D721Med (cell line): ENCODE data around the gene CABP4.
A peak's percentile ranks its signal among the peaks of the same experiment; 100 is the strongest.
"Not testable (repeated sequence)": the region's sequence is repeated elsewhere in the genome, so short reads cannot be mapped to it uniquely, and the experiment has no call there.

Source experiments
- DNase-seq: peaks from one replicate; pipeline ENCODE4 v3.0.0; 2011; ENCODE audit warnings: low spot score; ENCODE audit not compliant: insufficient read length
- FAIRE-seq: peaks from 2 replicates; lab custom pipeline; 2011; peaks lifted over from hg19 to GRCh38; lab: Jason Lieb, UNC
- TF ChIP-seq, protein P1 (sequence below): IDR thresholded peaks from 2 replicates; pipeline ENCODE4 v1.5.1; 2012; ENCODE audit warnings: mild to moderate bottlenecking, control low read depth; ENCODE audit not compliant: insufficient read depth; ENCODE audit errors: missing control alignments

The CABP4 gene

DNA sequence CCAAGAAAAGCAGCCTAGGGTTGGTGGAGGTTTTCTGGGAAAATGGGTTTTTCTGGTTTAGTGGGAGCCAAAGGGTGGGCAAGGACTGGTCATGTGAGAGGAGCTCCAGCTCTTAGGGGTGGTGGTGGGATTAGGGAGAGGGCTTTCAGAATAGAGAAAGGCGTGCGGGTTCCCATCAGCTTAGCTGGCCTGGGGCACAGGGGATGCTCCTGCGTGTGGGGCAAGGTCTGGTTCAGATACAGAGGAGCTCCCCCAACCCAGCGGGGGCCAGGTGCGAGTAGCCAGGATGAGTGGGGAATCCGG is 13.3 kb downstream of the CABP4 start:
- DNase-seq = no peak
- no peak for FAIRE-seq
- TF ChIP-seq, protein P1, sequence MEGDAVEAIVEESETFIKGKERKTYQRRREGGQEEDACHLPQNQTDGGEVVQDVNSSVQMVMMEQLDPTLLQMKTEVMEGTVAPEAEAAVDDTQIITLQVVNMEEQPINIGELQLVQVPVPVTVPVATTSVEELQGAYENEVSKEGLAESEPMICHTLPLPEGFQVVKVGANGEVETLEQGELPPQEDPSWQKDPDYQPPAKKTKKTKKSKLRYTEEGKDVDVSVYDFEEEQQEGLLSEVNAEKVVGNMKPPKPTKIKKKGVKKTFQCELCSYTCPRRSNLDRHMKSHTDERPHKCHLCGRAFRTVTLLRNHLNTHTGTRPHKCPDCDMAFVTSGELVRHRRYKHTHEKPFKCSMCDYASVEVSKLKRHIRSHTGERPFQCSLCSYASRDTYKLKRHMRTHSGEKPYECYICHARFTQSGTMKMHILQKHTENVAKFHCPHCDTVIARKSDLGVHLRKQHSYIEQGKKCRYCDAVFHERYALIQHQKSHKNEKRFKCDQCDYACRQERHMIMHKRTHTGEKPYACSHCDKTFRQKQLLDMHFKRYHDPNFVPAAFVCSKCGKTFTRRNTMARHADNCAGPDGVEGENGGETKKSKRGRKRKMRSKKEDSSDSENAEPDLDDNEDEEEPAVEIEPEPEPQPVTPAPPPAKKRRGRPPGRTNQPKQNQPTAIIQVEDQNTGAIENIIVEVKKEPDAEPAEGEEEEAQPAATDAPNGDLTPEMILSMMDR = no peak

DNA sequence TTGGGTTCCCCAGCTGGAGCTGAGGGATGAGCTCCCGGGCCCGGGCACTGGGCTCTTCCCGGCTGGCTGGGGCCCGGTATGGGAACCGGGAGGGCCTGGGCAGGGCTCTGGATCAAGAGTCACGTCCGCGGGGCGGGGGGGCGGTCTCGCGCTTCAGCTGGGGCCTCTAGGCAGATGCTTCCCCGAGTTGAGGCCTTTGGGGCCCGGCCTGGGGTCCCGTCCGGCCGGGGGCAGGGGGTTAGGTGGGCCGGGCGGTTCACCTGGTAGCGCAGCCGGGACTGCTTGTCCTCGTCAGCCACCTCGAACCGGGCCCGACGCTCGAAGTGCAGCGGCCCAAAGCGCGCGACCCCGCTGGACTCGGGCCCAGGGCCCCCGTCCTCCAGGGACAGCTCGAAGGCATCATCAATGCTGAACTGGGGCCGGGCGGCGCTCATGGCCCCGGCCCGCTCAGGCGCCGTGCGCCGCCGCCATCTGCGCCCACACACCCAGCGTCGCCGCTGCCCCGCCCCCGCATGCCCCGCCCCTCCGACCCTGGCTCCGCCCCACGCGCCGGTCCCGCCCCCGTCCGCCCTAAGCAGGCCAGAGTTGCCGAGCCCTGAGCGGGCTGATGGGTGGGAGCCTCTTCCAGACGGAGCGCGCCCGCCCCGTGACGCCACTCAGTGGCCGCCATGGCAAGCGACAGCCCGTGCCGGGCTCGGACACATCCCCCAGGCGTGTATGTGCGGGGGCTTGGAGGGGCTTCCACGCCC is 13.8 kb downstream of the CABP4 start, which contains the start of gene TMEM134:
TMEM134 (minus strand) TSS at position 493 of the 749 bp plus-strand sequence; CDS start at position 434, 59 bp downstream.
- FAIRE-seq = no peak
- peak; percentile 87 for DNase-seq
- TF ChIP-seq, protein P1 = peak; percentile 47

DNA sequence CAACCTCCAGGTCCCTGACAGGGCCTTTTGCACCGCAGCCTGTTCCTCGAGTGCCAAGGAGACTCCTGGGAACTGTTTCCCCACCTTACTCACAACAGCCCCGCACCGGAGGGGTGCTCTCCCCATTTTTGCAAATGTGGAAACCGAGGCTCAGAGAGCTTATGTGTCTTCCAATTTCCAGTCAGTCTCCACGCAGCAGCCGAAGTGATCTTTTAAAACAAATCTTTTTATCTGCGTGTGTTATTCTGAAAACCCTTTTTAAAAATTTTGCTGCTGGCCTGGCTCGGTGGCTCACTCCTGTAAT is 14.3 kb downstream of the CABP4 start:
- FAIRE-seq = no peak
- TF ChIP-seq, protein P1 = no peak
- DNase-seq = no peak

DNA sequence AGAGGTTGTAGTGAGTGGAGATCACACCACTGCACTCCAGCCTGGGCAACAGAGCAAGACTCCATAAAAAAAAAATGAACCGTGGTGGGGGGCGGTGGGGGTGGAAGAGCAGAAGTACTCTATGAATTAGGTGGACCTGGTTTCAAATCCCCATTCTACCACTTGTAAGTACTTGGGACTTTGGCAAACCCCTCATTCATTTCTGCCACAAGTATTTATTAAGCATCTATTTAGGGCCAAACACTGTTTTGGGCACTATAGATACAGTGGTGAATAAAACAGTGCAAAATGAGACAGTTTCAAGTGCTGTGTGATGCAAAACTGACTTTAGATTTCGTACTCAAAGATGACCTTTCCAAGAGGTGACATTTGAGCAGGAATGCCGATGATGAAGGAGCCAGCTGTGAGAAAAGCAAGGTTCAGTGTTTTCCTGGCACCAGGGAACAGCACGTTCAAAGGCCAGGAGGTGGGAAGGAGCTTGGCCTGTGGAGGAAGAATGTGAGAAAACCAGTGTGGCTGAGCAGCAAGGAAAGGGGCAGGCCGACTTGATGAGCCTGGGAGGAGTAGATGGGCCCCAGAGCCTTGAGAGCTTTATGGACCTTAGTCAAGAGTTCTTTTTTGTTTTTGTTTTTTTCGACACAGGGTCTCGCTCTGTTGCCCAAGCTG is 15.3 kb downstream of the CABP4 start:
- no peak for DNase-seq
- FAIRE-seq = no peak
- TF ChIP-seq, protein P1 = no peak

DNA sequence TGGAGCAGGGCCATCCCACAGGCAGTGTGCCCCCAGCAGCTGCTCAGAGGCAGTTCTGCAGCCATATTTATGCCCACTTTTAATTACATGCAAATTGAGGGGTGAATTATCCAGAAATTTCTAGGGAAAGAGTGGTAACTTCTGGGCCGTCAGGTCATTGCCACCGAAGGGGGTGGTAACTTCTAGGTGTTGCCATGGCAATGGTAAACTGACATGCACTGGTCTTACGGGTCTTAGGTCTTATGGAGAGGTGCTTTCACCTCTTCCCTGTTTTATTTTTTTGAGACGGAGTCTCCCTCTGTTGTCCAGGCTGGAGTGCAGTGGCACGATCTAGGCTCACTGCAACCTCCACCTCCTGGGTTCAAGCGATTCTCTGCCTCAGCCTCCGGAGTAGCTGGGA is 17.7 kb downstream of the CABP4 start:
- FAIRE-seq = no peak
- DNase-seq = no peak
- TF ChIP-seq, protein P1 = no peak

DNA sequence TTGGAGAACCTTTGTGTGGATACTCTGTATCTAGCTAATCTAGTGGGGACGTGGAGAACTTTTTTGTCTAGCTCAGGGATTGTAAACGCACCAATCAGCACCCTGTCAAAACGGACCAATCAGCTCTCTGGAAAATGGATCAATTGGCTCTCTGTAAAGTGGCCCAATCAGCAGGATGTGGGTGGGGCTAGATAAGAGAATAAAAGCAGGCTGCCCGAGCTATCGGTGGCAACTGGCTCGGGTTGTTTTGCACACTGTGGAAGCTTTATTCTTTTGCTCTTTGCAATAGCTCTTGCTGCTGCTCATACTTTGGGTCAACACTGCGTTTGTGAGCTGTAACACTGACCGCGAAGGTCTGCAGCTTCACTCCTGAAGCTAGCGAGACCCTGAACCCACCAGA is 21.5 kb downstream of the CABP4 start:
- not testable (repeated sequence) for DNase-seq, FAIRE-seq

DNA sequence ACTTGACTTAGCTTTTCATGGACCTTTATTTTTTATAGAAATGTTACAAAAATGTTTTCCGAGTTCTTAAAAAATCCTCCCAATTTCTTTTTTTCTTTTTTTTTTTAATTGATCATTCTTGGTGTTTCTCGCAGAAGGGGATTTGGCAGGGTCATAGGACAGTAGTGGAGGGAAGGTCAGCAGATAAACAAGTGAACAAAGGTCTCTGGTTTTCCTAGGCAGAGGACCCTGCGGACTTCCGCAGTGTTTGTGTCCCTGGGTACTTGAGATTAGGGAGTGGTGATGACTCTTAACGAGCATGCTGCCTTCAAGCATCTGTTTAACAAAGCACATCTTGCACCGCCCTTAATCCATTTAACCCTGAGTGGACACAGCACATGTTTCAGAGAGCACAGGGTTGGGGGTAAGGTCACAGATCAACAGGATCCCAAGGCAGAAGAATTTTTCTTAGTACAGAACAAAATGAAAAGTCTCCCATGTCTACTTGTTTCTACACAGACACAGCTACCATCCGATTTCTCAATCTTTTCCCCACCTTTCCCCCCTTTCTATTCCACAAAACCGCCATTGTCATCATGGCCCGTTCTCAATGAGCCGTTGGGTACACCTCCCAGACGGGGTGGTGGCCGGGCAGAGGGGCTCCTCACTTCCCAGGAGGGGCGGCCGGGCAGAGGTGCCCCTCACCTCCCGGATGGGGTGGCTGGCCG is 22.3 kb downstream of the CABP4 start:
- DNase-seq, FAIRE-seq: not testable (repeated sequence)

DNA sequence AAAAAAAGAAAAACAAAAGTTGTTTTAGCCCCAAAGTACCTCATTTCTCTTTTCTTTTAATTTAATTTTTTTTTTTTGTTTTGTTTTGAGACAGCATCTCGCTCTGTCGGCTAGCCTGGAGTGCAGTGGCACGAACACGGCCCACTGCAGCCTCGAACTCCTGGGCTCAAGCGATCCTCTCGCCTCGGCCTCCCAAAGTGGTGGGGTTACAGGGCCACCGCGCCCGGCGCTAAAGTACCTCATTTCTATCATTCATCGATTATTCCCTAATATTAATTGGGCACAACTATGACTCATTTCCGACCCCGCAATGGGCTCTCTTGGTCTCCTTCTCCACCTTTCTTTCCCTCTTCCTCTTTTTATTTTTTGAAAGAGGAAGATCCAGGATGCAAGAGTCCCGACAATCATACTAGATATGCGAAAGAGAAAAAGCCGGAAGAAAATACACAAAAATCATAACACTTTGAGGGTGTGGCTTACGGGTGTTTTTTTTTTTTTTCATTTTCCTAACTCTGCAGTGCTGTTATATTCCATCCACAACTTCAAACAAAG is 27.2 kb downstream of the CABP4 start:
- TF ChIP-seq, protein P1 = no peak
- no peak for FAIRE-seq
- no peak for DNase-seq
